Stomach smooth muscle (tissue), 2 donors: ENCODE results near the gene NOTCH2NLA.
"Not testable (repeated sequence)": the region's sequence is repeated elsewhere in the genome, so short reads cannot be mapped to it uniquely, and the experiment has no call there.

Experiments
- H3K27ac ChIP-seq: one replicate; pipeline ENCODE4 v1.7.0; 2013; ENCODE audit warnings: mild to moderate bottlenecking, low read length, inconsistent platforms
- H3K27me3 ChIP-seq, 2 donors: one replicate each; pipeline ENCODE4 v1.7.0; 2013; ENCODE audit warnings: low read length in 2 of 2; ENCODE audit not compliant: insufficient read depth in 2 of 2, control insufficient read depth in 1 of 2
- H3K36me3 ChIP-seq, 2 donors: one replicate each; pipeline ENCODE4 v1.7.0; 2013; ENCODE audit warnings: low read length in 2 of 2; ENCODE audit not compliant: control insufficient read depth in 2 of 2, insufficient read depth in 2 of 2
- H3K4me1 ChIP-seq: one replicate; pipeline ENCODE4 v1.7.0; 2013; ENCODE audit warnings: low read length; ENCODE audit not compliant: control insufficient read depth, insufficient read depth
- H3K4me3 ChIP-seq, 2 donors: one replicate each; pipeline ENCODE4 v1.7.0; 2013; ENCODE audit warnings: low read length in 2 of 2
- H3K9ac ChIP-seq, 2 donors: one replicate each; pipeline ENCODE4 v1.7.0; 2013; ENCODE audit warnings: low read length in 2 of 2, mild to moderate bottlenecking in 1 of 2
- H3K9me3 ChIP-seq, 2 donors: one replicate each; pipeline ENCODE4 v1.7.0; 2013; ENCODE audit warnings: low read length in 2 of 2; ENCODE audit not compliant: control insufficient read depth in 2 of 2
- donor health status: healthy.
- donor health status: Pancreatic carcinoma.

The NOTCH2NLA gene

DNA sequence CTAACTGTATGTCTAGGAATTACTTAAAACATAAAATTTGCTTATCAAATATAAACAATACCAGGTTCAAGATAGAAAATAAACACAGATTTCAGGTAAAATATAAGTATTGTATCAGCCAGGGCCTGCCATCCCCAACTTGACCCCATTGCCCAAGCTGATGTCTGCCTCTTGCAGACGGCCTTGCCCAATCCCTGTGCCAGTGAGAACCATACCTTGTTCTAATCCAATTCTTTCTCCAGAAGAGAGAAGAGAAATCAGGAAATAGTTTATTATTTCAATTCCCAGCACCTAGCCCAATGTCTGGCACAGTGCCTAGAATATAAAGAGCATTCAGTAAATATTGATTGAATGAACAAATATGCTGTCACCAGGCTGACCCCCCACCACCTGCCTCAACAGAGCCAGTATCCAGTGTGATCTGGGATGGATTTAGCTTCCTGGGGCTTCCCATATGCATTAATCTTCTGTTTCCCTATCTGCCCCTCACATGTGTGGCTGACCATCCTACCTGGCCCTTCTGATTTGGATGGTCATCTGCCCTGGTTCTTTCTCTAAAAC lies 29.3 kb upstream of the NOTCH2NLA start:
- H3K9ac ChIP-seq, H3K4me1 ChIP-seq, H3K9me3 ChIP-seq, H3K27ac ChIP-seq, H3K27me3 ChIP-seq, H3K36me3 ChIP-seq, H3K4me3 ChIP-seq: not testable (repeated sequence)

DNA sequence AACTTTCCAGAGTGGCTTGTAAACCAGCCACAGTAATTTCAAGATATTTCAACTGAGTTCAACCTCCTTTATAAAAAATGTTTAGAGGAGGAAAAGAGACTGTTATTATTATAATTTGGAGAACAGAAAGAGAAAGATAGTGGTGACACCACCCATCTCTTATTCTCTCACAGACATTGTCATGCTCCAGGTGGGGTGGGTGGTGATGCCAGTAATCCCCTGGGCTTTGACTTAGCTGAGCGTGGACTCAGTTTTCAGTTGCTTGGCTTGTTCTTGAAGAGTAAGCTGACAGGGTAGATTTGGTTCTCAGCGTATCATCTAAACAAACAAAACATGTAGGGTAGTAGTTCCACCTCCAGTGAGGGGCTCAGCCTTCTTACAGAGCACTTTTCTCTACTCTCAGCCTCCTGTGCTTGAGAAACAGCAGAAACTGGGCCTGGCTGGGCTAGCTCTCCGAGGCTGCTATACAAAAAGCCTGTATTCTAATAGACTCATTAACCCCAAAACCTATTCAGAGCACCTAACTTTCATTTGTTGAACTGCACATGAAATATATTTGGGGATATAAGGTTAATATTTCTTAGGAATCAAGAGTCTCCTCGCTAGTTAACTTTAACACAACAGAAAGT lies 25.9 kb upstream of the NOTCH2NLA start:
- not testable (repeated sequence) for H3K4me3 ChIP-seq, H3K27ac ChIP-seq, H3K4me1 ChIP-seq, H3K27me3 ChIP-seq, H3K9ac ChIP-seq, H3K36me3 ChIP-seq, H3K9me3 ChIP-seq

DNA sequence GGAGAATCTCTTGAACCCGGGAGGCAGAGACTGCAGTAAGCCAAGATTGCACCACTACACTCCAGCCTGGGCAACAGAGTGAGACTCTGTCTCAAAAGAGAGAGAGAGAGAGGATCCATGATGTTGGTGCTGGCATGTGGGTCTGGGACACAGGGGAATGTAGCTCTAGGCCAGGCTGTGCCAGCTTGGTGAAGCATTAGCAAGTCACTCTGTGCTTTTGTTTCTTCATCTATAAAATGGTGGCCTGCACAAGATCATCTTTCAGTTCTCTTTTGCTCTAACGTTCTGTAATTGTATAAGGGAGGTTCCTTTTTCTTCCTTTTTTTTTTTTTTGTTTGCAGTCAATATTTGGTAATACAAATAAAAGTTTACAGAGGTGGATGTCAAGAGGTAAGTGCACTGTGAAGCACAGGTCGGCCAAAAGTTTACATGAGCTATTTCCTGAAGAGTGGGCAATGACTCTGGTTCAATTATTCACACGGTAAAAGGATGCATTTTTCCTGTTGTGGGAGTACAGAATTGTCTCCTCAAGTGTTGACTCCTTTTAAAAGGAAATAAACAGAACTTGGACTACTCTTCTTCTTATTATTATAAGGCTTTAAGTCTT lies 24.5 kb upstream of the NOTCH2NLA start:
- H3K4me1 ChIP-seq, H3K27ac ChIP-seq, H3K4me3 ChIP-seq, H3K9me3 ChIP-seq, H3K27me3 ChIP-seq, H3K9ac ChIP-seq, H3K36me3 ChIP-seq: not testable (repeated sequence)

DNA sequence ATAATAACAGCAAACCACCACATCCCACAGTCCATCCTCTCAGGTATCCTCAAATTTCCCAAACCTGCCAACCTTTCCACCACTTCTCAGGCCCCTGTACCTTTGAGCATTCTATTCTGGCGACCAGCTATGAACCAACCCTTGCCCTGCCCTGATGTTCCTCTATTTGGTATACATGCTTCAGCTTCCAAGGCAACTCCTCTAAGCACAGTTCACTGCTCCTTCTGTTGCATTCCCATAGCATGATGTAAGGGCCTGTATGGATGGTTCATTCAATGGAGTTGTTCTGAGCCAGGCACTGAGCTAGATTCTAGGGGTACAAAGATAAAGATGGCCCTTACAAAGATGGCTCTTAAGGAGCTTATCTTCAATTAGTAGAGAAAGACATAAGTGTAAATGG lies 22.7 kb upstream of the NOTCH2NLA start:
- H3K4me1 ChIP-seq, H3K27me3 ChIP-seq, H3K9me3 ChIP-seq, H3K36me3 ChIP-seq, H3K4me3 ChIP-seq, H3K27ac ChIP-seq, H3K9ac ChIP-seq: not testable (repeated sequence)

DNA sequence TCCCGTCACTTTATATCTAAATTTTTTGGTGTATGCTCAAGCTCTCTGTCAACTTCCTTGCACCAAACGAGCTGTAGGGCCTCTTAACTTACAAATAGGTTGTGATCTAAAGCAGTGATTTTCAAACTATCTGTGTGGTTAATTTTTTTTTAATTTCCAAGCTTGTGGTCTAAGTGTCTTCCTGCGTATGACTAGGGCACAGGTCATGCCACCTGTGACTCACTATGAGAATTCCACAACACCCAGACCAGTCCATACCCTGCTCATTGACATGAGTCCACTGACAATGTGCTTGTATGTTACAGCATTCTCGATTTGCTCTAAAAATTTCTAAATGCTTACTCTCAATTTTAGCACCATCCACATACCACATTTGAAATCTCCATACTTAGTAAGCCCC lies 19.8 kb upstream of the NOTCH2NLA start:
- not testable (repeated sequence) for H3K9me3 ChIP-seq, H3K27me3 ChIP-seq, H3K36me3 ChIP-seq

DNA sequence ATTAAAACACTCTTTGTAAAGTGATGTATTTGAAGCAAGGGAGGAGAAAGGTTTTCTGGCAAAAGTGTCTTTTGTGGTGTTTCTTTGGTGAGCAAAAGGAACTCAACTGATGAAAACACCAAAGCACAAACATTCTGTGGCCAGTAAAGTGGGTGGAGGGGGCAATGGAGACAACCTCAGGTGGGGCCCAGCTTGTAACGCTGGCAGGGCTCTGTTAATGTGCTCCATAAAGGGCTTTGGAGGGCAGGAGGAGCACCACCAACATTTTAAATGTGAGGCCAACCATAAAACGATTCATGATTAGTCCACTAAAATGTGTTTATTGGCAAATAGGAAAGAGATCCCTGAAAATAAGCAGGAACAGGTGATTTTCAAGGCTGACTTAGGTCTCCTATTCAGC lies 7.8 kb upstream of the NOTCH2NLA start:
- H3K36me3 ChIP-seq, H3K9me3 ChIP-seq, H3K27ac ChIP-seq, H3K4me3 ChIP-seq, H3K4me1 ChIP-seq, H3K9ac ChIP-seq, H3K27me3 ChIP-seq: not testable (repeated sequence)

More for the DNA sequence above, 19.8 kb upstream of the NOTCH2NLA start:
- not testable (repeated sequence) for H3K27ac ChIP-seq, H3K9ac ChIP-seq, H3K4me3 ChIP-seq, H3K4me1 ChIP-seq

DNA sequence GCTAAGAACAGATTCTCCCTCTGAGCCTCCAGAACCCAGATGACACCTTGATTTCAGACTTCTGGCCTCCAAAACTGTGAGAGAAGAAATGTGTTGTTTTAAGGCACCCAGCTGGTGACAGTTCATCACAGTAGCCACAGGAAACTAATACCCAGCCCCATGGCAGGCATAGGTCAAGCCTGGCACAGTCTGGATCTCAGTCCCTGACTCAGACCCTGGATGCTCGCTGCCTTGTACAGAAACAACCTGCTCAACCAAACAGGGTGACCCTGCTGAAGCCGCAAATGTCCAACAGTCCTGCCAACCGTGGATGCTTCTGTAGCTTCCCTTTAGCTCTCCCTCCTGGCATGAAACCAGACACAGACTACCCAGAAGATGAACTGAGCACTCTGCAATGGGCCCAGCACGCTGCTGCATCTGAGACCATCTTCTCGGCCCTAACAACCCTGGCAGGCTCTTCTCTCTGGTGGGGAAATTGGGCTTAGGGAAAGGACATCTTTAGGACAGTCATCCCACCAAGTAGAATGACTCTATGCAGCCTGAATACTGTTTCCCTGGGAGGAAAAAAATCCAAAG lies 7.3 kb upstream of the NOTCH2NLA start:
- H3K4me1 ChIP-seq, H3K9me3 ChIP-seq, H3K36me3 ChIP-seq: not testable (repeated sequence)

DNA sequence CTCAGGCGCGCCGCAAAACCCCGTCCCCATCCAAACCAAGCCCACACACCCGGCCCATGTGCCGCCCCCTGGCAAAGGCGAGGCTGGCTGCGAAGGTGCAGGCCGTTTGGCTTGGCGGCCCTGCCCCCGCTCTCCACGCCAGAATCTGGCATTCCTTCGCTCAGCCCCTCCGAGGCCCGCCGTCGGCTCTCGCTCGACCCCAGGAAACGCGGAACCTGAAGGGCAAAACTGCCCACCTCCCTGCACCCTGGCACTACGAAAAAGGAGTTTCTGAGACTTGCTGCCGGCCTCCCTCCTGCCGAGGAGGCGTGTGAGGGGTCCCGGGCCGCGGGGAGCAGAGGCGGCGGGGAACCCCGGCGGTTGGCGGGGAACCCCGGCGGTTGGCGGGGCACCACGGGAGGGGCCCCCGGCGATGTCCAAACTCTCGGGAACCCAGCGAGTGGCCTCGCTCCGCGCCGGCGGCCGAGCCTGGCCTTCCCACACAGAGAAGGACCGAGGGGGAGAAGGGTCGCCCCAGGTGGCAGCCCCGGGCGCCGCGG lies 608 bp downstream of the NOTCH2NLA start:
- H3K4me3 ChIP-seq: peak overlapping the region in 1 of 2 donors; percentile 66
- not testable (repeated sequence) for H3K9ac ChIP-seq, H3K27ac ChIP-seq, H3K27me3 ChIP-seq, H3K36me3 ChIP-seq, H3K9me3 ChIP-seq, H3K4me1 ChIP-seq

More for the DNA sequence above, 7.3 kb upstream of the NOTCH2NLA start:
- not testable (repeated sequence) for H3K27ac ChIP-seq, H3K9ac ChIP-seq, H3K4me3 ChIP-seq, H3K27me3 ChIP-seq

DNA sequence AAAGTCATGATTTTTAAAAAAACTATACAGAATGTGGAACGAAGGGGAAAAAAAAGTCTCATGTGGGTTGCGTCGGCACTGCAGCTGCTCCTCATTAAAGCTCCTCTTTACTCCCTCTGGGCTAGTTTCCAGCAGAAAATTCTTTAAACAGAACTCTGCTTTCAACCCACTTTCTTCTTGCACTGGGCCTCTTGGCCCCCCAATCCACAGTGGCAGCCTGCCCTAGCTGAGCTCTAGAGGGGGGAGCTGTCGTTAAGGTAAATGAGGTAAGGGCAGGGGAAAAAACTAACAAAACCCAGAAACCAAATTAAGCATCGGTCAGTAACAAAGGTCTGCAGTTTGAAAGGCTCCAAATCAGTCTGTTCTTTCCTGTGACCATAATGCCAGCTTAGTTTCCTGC lies 54.3 kb downstream of the NOTCH2NLA start:
- H3K27me3 ChIP-seq, H3K36me3 ChIP-seq, H3K9ac ChIP-seq, H3K27ac ChIP-seq, H3K4me3 ChIP-seq, H3K9me3 ChIP-seq, H3K4me1 ChIP-seq: not testable (repeated sequence)

DNA sequence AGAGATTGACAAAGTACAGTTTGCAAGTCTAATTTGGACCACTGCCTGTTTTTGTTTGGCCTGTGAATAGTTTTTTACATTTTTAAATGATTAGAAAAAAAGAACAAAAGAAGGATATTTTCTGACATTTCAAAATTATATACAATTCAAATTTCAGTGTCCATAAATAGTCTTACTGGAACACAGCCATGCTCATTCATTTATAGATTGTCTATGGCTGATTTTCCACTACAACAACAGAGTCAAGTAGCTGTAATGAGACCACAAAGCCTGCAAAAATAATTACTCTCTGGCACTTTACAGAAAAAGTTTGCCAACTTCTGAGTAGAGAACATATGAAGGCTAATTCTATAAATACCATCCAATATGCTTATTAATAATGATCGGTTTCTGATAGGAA lies 61.1 kb downstream of the NOTCH2NLA start:
- not testable (repeated sequence) for H3K4me3 ChIP-seq, H3K9me3 ChIP-seq, H3K27ac ChIP-seq, H3K9ac ChIP-seq, H3K36me3 ChIP-seq, H3K4me1 ChIP-seq, H3K27me3 ChIP-seq

DNA sequence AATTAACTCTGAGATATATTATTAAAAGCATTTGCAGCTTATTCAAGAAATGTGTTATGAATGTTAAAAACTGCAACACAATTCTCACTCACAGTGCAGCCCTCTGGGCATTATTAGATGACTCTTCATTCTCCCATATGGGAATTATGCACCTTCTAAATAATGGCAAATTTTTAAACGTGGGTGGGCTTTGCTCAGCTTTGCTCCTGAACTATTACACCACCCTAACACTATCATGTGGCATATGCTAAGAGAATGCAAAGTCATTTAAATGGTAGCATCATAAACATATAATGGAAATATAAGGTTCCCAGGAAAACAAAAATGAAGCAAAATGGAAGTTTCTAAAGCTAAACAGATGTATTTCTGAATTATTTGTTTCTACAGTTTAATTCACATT lies 61.5 kb downstream of the NOTCH2NLA start:
- not testable (repeated sequence) for H3K4me1 ChIP-seq, H3K27me3 ChIP-seq, H3K36me3 ChIP-seq, H3K4me3 ChIP-seq, H3K9ac ChIP-seq, H3K9me3 ChIP-seq, H3K27ac ChIP-seq
